ENCODE results near the gene ELMO1. TPM values are rescaled to one million over a fixed set of nuclear protein-coding genes. Genes with fewer than 3 reads are reported as not detected.

ELMO1 gene
- total RNA-seq, 1 experiment from 2014 or later, result 1.1 TPM

GRCh38 chr7:37497576-37497975, 48.9 kb upstream of the ELMO1 start:
- ATAC-seq (no peak), DNase-seq (ENCODE audit: low read depth, low spot score) (no peak)
- RAD21 ChIA-PET (ENCODE audit: low non-redundant PET in 1 of 2, low total read pairs in 2 of 2, uncharacterized antibody in 2 of 2, unreplicated experiment in 2 of 2), result no interaction called here
- H3K27me3 ChIP-seq (ENCODE audit: insufficient read depth, low read length), result no peaks in the 10 kb centered on the region
- H3K9me2 ChIP-seq (ENCODE audit: insufficient read depth), result no peaks in the 10 kb centered on the region
- TF ChIP-seq FOSL1 (IDR thresholded peaks at IDR 0.05; ENCODE audit: low read depth) (no peak), SIN3A (IDR thresholded peaks at IDR 0.05; ENCODE audit: low read depth) (no peak), REST (IDR thresholded peaks at IDR 0.05; ENCODE audit: low read depth) (no peak), EGR1 (IDR thresholded peaks at IDR 0.05; ENCODE audit: low read depth) (no peak), SRF (IDR thresholded peaks at IDR 0.05; ENCODE audit: low read depth) (no peak), ZFX (IDR thresholded peaks at IDR 0.05) (no peak), ELF1 (IDR thresholded peaks at IDR 0.05; ENCODE audit: borderline replicate concordance, low read depth) (no peak), EZH2 (IDR thresholded peaks at IDR 0.05) (no peak), CTCF (IDR thresholded peaks at IDR 0.05 in 2 of 3, conservative IDR thresholded peaks at IDR 0.05 in 1 of 3; ENCODE audit: borderline replicate concordance in 1 of 3, insufficient read depth in 1 of 3, low read depth in 2 of 3, low read length in 2 of 3) (no peak)
- no peak overlapping the region for H3K4me2 ChIP-seq (ENCODE audit: low read length)
- H3K4me3 ChIP-seq (replicated peaks in 1 of 2; ENCODE audit: low read depth in 1 of 2, low read length in 2 of 2), result no peak overlapping the region
- no peaks in the 10 kb centered on the region for H3K4me1 ChIP-seq (ENCODE audit: control insufficient read depth in 1 of 2, insufficient read depth in 2 of 2, low read length in 2 of 2)
- H3K9me3 ChIP-seq (ENCODE audit: control insufficient read depth in 1 of 2, insufficient read depth in 1 of 2, low read depth in 1 of 2, low read length in 2 of 2), result no peaks in the 10 kb centered on the region
- BruUV-seq (replicated peaks), result no TSS peak
- H3K9ac ChIP-seq (ENCODE audit: low read length), result no peak overlapping the region
- H2AFZ ChIP-seq (ENCODE audit: low read depth, low read length, poor library complexity, severe bottlenecking), result no peak overlapping the region
- H4K20me1 ChIP-seq (ENCODE audit: insufficient read depth), result no peaks in the 10 kb centered on the region
- H3K36me3 ChIP-seq (ENCODE audit: control insufficient read depth in 1 of 2, insufficient read depth in 2 of 2, low read length in 2 of 2), result no peaks in the 10 kb centered on the region
- no peak overlapping the region for H3K27ac ChIP-seq (ENCODE audit: low read depth, low read length)
- H3K79me2 ChIP-seq (ENCODE audit: insufficient read depth, low read length), result no peaks in the 10 kb centered on the region
- intact Hi-C loops (cut with micrococcal nuclease), result loop anchor here (5.0 kb wide), 1 partner anchor 260 kb away; no protein-coding TSS in a partner anchor
- POLR2A ChIA-PET, result no interaction called here
- CTCF ChIA-PET, result no interaction called here
